ENCODE results near the gene GMPR2.
"Not testable (repeated sequence)": the region's sequence is repeated elsewhere in the genome, so short reads cannot be mapped to it uniquely, and the experiment has no call there.

GMPR2 gene

GRCh38 chr14:24194873-24195185 is 37.9 kb upstream of the GMPR2 start:
- DNase-seq (ENCODE audit: low read depth) = no peak
- TF ChIP-seq, protein P1, sequence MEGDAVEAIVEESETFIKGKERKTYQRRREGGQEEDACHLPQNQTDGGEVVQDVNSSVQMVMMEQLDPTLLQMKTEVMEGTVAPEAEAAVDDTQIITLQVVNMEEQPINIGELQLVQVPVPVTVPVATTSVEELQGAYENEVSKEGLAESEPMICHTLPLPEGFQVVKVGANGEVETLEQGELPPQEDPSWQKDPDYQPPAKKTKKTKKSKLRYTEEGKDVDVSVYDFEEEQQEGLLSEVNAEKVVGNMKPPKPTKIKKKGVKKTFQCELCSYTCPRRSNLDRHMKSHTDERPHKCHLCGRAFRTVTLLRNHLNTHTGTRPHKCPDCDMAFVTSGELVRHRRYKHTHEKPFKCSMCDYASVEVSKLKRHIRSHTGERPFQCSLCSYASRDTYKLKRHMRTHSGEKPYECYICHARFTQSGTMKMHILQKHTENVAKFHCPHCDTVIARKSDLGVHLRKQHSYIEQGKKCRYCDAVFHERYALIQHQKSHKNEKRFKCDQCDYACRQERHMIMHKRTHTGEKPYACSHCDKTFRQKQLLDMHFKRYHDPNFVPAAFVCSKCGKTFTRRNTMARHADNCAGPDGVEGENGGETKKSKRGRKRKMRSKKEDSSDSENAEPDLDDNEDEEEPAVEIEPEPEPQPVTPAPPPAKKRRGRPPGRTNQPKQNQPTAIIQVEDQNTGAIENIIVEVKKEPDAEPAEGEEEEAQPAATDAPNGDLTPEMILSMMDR (conservative IDR thresholded peaks at IDR 0.05; ENCODE audit: low read length) = no peak
- peak overlapping the region; percentile 93 for H3K4me3 ChIP-seq (ENCODE audit: low read length)

DNA sequence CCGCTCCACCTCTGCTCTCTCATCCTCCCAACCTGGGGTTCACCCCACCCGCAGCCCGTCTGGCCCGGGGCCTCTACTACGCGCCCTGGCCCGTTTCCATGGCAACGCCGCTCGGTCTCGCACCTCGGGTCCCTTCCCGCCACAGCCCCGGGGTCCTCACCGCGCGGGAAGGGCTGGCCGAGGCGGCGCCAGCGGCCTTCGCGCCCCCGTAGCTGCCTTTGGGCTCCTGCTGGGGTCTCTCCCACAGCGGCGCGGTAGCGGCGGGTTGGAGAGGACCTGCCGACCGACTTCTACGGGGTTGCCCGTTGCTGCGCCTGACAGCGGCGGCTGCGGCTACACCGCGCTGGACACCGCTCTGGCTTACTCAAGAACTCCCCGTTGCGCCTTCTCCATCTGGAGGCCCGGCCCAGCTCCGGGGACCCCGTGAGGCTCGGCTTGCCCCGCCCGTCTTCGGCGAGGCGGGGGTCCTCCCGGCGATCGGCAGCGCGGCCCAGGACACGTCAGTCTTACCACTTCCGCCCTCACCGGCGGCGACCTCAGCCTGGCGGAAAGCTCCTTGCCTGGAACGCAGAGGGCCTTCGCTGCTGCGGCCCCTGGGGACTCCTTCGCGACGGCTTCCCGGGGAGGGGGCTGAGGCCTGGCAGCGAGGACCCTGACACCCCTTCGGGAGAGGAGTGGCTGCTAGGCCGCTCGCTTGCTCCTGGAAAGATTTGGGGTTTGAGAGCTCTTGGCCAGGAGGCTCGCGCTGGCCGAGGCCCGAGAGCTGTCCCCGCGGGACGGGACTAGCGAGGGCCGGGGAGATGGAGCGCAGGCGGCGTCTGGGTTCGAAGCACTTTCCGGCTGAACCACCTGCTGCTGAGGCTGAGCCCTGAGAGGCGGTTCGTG is 37.3 kb upstream of the GMPR2 start, which contains the start of gene TM9SF1:
Gene TM9SF1, minus strand, starts transcription at position 256 of the 885 bp plus-strand sequence. CDS start 422 bp downstream, outside the sequence.
- peak; percentile 89 for DNase-seq (ENCODE audit: low read depth)
- TF ChIP-seq, protein P1 (conservative IDR thresholded peaks at IDR 0.05; ENCODE audit: low read length) = no peak
- peak within 1 kb of the TSS; percentile 93 for H3K4me3 ChIP-seq (ENCODE audit: low read length)

DNA sequence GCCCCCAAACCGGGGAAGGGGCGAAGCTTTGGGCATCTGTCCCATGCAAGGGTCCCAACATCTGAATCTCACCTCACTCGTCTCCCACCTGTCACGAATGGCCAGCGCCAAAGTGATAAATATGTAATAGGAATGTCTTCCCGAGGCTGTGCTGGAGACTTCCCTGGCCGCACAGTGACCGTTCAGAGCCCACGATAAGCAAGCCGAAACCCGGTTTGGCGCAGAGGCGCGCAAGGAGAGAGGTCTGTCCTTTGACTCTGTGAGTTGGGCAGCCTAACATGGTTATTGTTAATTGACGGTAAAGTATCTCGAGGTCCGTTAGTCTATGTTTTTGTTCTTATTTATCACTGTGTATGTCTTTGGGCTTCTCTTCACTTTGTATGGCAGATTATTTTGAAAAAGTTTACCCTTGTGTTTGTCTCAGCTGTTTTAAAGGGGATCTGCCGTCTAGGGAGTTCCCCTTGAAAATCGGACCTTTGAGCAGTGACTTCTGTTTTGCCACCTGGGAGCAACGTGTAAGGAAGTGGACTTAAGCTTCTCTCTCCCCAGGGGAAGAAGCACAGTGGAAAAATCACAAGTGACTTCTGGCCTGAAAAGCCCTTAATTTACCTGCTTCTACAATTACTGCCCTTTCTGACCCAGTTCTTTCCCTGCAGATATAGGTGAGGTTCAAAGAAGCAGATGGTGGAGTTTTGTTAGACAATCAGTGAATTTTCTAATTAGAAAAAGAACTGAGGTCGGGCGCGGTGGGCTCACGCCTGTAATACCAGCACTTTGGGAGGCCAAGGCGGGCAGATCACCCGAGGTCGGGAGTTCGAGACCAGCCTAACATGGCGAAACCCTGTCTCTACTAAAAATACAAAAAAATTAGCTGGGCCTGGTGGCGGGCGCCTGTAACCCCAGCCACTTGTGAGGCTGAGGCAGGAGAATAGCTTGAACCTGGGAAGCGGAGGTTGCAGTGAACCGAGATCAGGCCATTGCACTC is 36.4 kb upstream of the GMPR2 start:
- H3K4me3 ChIP-seq (ENCODE audit: low read length) = peak overlapping the region; percentile 93
- TF ChIP-seq, protein P1 (conservative IDR thresholded peaks at IDR 0.05; ENCODE audit: low read length) = no peak
- DNase-seq (ENCODE audit: low read depth) = peak; percentile 17

GRCh38 chr14:24197056-24197450 is 35.7 kb upstream of the GMPR2 start:
- no peak overlapping the region; the same call in 1 of the 2 replicates for H3K4me3 ChIP-seq (ENCODE audit: low read length)
- TF ChIP-seq, protein P1 (conservative IDR thresholded peaks at IDR 0.05; ENCODE audit: low read length) = no peak
- DNase-seq (ENCODE audit: low read depth) = no peak

DNA sequence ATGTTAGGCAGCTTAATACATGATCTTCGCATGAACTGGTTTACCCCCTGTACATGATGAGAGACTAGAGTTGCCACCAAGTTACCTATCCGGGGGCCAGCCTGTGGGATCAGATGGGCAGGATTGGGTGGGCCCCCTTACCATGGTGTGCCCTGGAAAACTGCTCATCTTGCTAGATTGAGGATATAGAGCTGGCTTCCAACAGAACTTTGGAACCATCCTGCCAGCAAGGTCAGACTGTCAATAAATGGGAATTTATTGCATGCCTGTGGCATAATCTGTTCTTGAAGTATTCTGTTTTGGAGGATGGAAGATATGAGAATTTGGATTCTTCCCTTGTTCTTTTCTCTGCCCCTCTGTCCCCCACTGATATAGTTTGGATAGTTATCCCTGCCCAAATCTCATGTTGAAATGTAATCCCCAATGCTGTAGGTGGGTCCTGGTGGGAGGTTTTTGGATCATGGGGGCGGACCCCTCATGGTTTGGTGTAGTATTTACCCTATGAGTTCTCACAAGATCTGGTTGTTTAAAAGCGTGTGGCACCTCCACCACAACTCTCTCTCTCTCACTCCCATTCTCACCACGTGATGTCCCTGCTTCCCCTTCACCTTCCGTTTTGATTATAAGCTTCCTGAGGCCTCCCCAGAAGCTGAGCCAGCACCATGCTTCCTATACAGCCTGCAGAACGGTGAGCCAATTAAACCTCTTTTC is 33.8 kb upstream of the GMPR2 start:
- no peak for DNase-seq (ENCODE audit: low read depth)
- TF ChIP-seq, protein P1 (conservative IDR thresholded peaks at IDR 0.05; ENCODE audit: low read length) = no peak

GRCh38 chr14:24202538-24202937 is 30.2 kb upstream of the GMPR2 start:
- DNase-seq (ENCODE audit: low read depth); H3K4me3 ChIP-seq (ENCODE audit: low read length): not testable (repeated sequence)

More for the DNA sequence above, 33.8 kb upstream of the GMPR2 start:
- no peak overlapping the region for H3K4me3 ChIP-seq (ENCODE audit: low read length)

DNA sequence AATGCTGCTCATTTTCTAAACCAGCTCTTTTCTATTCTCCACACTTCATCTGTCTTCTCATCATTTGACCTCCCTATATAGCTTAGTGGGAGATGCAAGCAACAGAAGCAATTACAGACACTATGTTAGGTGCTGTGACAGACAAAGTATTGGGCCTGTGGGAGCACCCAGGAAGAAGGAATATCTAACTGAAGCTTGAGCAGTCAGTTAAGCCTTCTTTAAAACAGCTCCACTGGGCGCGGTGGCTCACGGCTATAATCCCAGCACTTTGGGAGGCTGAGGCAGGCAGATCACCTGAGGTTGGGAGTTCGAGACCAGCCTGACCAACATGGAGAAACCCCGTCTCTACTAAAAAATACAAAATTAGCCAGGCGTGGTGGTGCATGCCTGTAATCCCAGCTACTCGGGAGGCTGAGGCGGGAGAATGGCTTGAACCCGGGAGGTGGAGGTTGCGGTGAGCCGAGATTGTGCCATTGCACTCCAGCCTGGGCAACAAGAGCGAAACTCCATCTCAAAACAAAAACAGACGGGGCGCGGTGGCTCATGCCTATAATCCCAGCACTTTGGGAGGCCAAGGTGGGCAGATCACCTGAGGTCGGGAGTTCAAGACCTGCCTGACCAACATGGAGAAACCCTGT is 29.4 kb upstream of the GMPR2 start:
- DNase-seq (ENCODE audit: low read depth); H3K4me3 ChIP-seq (ENCODE audit: low read length): not testable (repeated sequence)

Data from AG10803 (cell line).